HepG2 (cell line): ENCODE data around the gene FGF9. TPM values are rescaled to one million over a fixed set of nuclear protein-coding genes. Genes with fewer than 3 reads are reported as not detected.
A peak's percentile ranks its signal among the peaks of the same experiment; 100 is the strongest.

Experiments
- ATAC-seq: fragments of 200-7000 bp; cut with Tn5 transposase; 3 replicates; pipeline ENCODE4 v1.9.1; 2020; ENCODE audit warnings: mild to moderate bottlenecking, moderate library complexity
- BruUV-seq: library from RNA; stranded (reverse); fragments of 400-500 nt; replicated peaks from 2 replicates; lab custom pipeline; 2021; lab: Mats Ljungman, UMichigan
- CTCF ChIA-PET: fragments of 300-600 bp; formaldehyde crosslinking; extraction: SDS; loops from one replicate; lab custom pipeline; 2021; ENCODE audit warnings: low total read pairs, inconsistent platforms, low intra/inter-chr PET ratio; lab: Yijun Ruan, JAX
- POLR2A ChIA-PET: fragments of 350-600 bp; sonication (Branson Sonifier 250); formaldehyde crosslinking; loops from one replicate; lab custom pipeline; 2020; ENCODE audit warnings: antibody characterized with exemption, inconsistent platforms; lab: Yijun Ruan, JAX
- DNase-seq: peaks from one replicate; pipeline ENCODE4 v3.0.0-alpha.2; 2015; ENCODE audit warnings: low spot score
- FAIRE-seq: peaks from 3 replicates; lab custom pipeline; 2011; peaks lifted over from hg19 to GRCh38; lab: Jason Lieb, UNC
- H2AFZ ChIP-seq: one replicate; pipeline ENCODE4 v1.6.1; 2011; ENCODE audit warnings: low read length, inconsistent platforms
- H3K27ac ChIP-seq: fragments of 300-600 bp; 3 replicates; pipeline ENCODE4 v1.8.0; 2011; ENCODE audit warnings: mixed run types, mild to moderate bottlenecking, mixed read lengths, low read length, inconsistent platforms; ENCODE audit not compliant: insufficient read depth; ENCODE audit errors: extremely low read length
- H3K27me3 ChIP-seq, 2 experiments: fragments of 200-600 bp in 1 of 2; 2 replicates in 1 of 2; 3 replicates in 1 of 2; pipeline versions ENCODE4 v1.6.0 to v1.8.0; 2011; ENCODE audit warnings: low read length in 2 of 2, mild to moderate bottlenecking in 2 of 2, moderate library complexity in 2 of 2, inconsistent platforms in 1 of 2; ENCODE audit not compliant: insufficient read depth in 2 of 2, control insufficient read depth in 1 of 2
- H3K36me3 ChIP-seq, 2 experiments: fragments of 200-600 bp in 1 of 2; replicated peaks in 1 of 2; 2 replicates in 1 of 2; 3 replicates in 1 of 2; pipeline versions ENCODE4 v1.5.1 to v1.8.0; 2011; ENCODE audit warnings: low read length in 2 of 2, inconsistent platforms in 1 of 2; ENCODE audit not compliant: insufficient read depth in 2 of 2, control insufficient read depth in 1 of 2
- H3K4me1 ChIP-seq: 2 replicates; pipeline ENCODE4 v1.5.1; 2012; ENCODE audit warnings: low read length, inconsistent platforms; ENCODE audit not compliant: insufficient read depth
- H3K4me2 ChIP-seq: 2 replicates; pipeline ENCODE4 v1.6.0; 2011; ENCODE audit warnings: low read depth, low read length, inconsistent platforms
- H3K4me3 ChIP-seq, 3 experiments: fragments of 200-600 bp in 1 of 3; sonication (generic), shearing (Covaris generic) in 1 of 3; replicated peaks in 1 of 3; 2 replicates each; pipeline ENCODE4 v1.5.1; 2011 to 2016; ENCODE audit warnings: low read length in 3 of 3, inconsistent platforms in 2 of 3, low read depth in 2 of 3, mild to moderate bottlenecking in 2 of 3, control low read depth in 1 of 3, mixed read lengths in 1 of 3; ENCODE audit not compliant: insufficient read depth in 1 of 3
- H3K79me2 ChIP-seq: one replicate; pipeline ENCODE4 v1.6.1; 2011; ENCODE audit warnings: low read length, inconsistent platforms; ENCODE audit not compliant: insufficient read depth
- H3K9ac ChIP-seq: 2 replicates; pipeline ENCODE4 v1.6.0; 2011; ENCODE audit warnings: mild to moderate bottlenecking, low read depth, low read length, inconsistent platforms; ENCODE audit not compliant: insufficient read depth
- H3K9me3 ChIP-seq: 2 replicates; pipeline ENCODE4 v1.5.1; 2012; ENCODE audit warnings: mild to moderate bottlenecking, low read length
- H4K20me1 ChIP-seq: 2 replicates; pipeline ENCODE4 v1.6.0; 2011; ENCODE audit warnings: inconsistent platforms, mild to moderate bottlenecking, low read length, moderate library complexity; ENCODE audit not compliant: insufficient read depth
- AGO1 ChIP-seq: fragments of 200-400 bp; formaldehyde crosslinking; IDR thresholded peaks from 2 replicates; pipeline ENCODE4 v1.6.1; 2017; ENCODE audit warnings: mild to moderate bottlenecking, low read depth, low read length, moderate library complexity; ENCODE audit not compliant: poor library complexity, severe bottlenecking
- ATF1 ChIP-seq: IDR thresholded peaks from 2 replicates; pipeline ENCODE4 v1.6.1; 2016; ENCODE audit warnings: mild to moderate bottlenecking, control low read depth
- ATF3 ChIP-seq: sonication (generic); formaldehyde crosslinking; IDR thresholded peaks from 2 replicates; pipeline ENCODE4 v1.4.0; 2020; ENCODE audit warnings: missing genetic modification reagents
- FLYWCH1 ChIP-seq: sonication (generic); formaldehyde crosslinking; IDR thresholded peaks from 2 replicates; pipeline ENCODE4 v1.8.1; 2023; ENCODE audit warnings: mild to moderate bottlenecking, missing genetic modification reagents
- MAFG ChIP-seq: sonication (generic); formaldehyde crosslinking; IDR thresholded peaks from 2 replicates; pipeline ENCODE4 v1.5.1; 2020; ENCODE audit warnings: mild to moderate bottlenecking, missing genetic modification reagents
- MYNN ChIP-seq: sonication (generic); formaldehyde crosslinking; IDR thresholded peaks from 2 replicates; pipeline ENCODE4 v1.4.0; 2020; ENCODE audit warnings: mild to moderate bottlenecking, low read depth, missing genetic modification reagents
- NPAS2 ChIP-seq: sonication (generic); formaldehyde crosslinking; IDR thresholded peaks from 2 replicates; pipeline ENCODE4 v1.8.0; 2022; ENCODE audit warnings: mild to moderate bottlenecking, missing genetic modification reagents, borderline replicate concordance
- NR1H2 ChIP-seq: sonication (generic); formaldehyde crosslinking; IDR thresholded peaks from 2 replicates; pipeline ENCODE4 v1.8.1; 2022; ENCODE audit warnings: low read depth, missing genetic modification reagents, borderline replicate concordance
- PCBP1 ChIP-seq: fragments of 200-400 bp; formaldehyde crosslinking; IDR thresholded peaks from 2 replicates; pipeline ENCODE4 v1.6.1; 2017; ENCODE audit warnings: mild to moderate bottlenecking, low read depth, low read length, borderline replicate concordance
- RARG ChIP-seq: sonication (generic); formaldehyde crosslinking; IDR thresholded peaks from 2 replicates; pipeline ENCODE4 v1.4.0; 2020; ENCODE audit warnings: low read depth, mild to moderate bottlenecking, missing genetic modification reagents
- REL ChIP-seq: sonication (generic); formaldehyde crosslinking; conservative IDR thresholded peaks from 2 replicates; pipeline ENCODE4 v1.8.0; 2022; ENCODE audit warnings: mild to moderate bottlenecking, missing genetic modification reagents, moderate library complexity
- U2AF2 ChIP-seq: fragments of 200-400 bp; formaldehyde crosslinking; IDR thresholded peaks from 2 replicates; pipeline ENCODE4 v1.6.1; 2017; ENCODE audit warnings: low read depth, mild to moderate bottlenecking, low read length
- XRCC5 ChIP-seq: fragments of 200-400 bp; formaldehyde crosslinking; optimal IDR thresholded peaks from 2 replicates; pipeline ENCODE3; 2017; ENCODE audit warnings: mild to moderate bottlenecking, low read length
- ZNF605 ChIP-seq: sonication (generic); formaldehyde crosslinking; IDR thresholded peaks from 2 replicates; pipeline ENCODE4 v1.8.0; 2022; ENCODE audit warnings: mild to moderate bottlenecking, missing genetic modification reagents
- ZNF672 ChIP-seq: sonication (generic); formaldehyde crosslinking; IDR thresholded peaks from 2 replicates; pipeline ENCODE4 v1.8.1; 2022; ENCODE audit warnings: missing genetic modification reagents
- ZNF841 ChIP-seq: sonication (generic); formaldehyde crosslinking; IDR thresholded peaks from 2 replicates; pipeline ENCODE4 v1.8.1; 2023; ENCODE audit warnings: missing genetic modification reagents, borderline replicate concordance
- WGBS: methylation state at CpG from one replicate; pipeline ENCODE4 v1.1.6; 2017; ENCODE audit warnings: low lambda C conversion rate; 5-methylcytosine and 5-hydroxymethylcytosine counted together
- in situ Hi-C: cut with HindIII; loops from 2 replicates; pipeline ENCODE4 v1.10.0; 2017; ENCODE audit warnings: low pct_unique_long_range_greater_than_20kb; ENCODE audit not compliant: extremely low pct_ligation_motif_present
- intact Hi-C: fragments of 100-400 bp; cut with micrococcal nuclease; formaldehyde crosslinking; loops from one replicate; pipeline ENCODE4 v1.10.0; 2022; ENCODE audit not compliant: unreplicated experiment
- polyA plus RNA-seq, 8 experiments: library from polyadenylated mRNA; depleted of rRNA in 3 of 8; stranded (reverse) in 7 of 8; unstranded in 1 of 8; fragments of >200 nt; fragmentation: Illumina TruSeq in 4 of 8; extraction: Trizol in 4 of 8; gene quantifications; 2 replicates each; pipeline versions ENCODE4 v1.2.1 to v1.2.3, GENCODE V29; 2011 to 2016; ENCODE audit warnings: low read depth in 4 of 8, missing spikeins in 1 of 8, mixed read lengths in 1 of 8; ENCODE audit not compliant: insufficient read depth in 1 of 8
- total RNA-seq, 5 experiments: library from RNA; depleted of rRNA; stranded (reverse); fragments of >200 nt; fragmentation: Illumina TruSeq; extraction: Trizol; gene quantifications; 2 replicates each; pipeline ENCODE4 v1.2.3, GENCODE V29; 2016; ENCODE audit warnings: low read depth in 1 of 5
- TF ChIP-seq, protein P1 (sequence below): sonication (generic); formaldehyde crosslinking; IDR thresholded peaks from 2 replicates; pipeline ENCODE4 v1.8.0; 2022; ENCODE audit warnings: missing genetic modification reagents, mild to moderate bottlenecking, inconsistent platforms, borderline replicate concordance

The FGF9 gene
- total and polyA plus RNA-seq, 2 of the 13 experiments (the other 11 are each of a cell fraction or from before 2014, with no cell fraction given): not detected

GRCh38 chr13:21632196-21632595 lies 38.7 kb upstream of the FGF9 start:
- CTCF ChIA-PET: no interaction called here
- Histone ChIP-seq H3K79me2 (no peaks in the 10 kb centered on the region), H3K4me2 (no peak overlapping the region), H3K9me3 (no peaks in the 10 kb centered on the region), H3K4me3 (no peak overlapping the region), H2AFZ (no peak overlapping the region), H3K4me1 (peaks cover 11% of the 10 kb centered on the region), H3K27ac (no peak overlapping the region), H3K36me3 (no peaks in the 10 kb centered on the region), H3K9ac (no peak overlapping the region), H4K20me1 (no peaks in the 10 kb centered on the region), H3K27me3 (no peaks in the 10 kb centered on the region)
- TF ChIP-seq RARG (CRISPR knock-in tag) (no peak), ATF1 (CRISPR knock-in tag) (no peak), NPAS2 (CRISPR knock-in tag) (no peak), XRCC5 (no peak)
- ATAC-seq (no peak), FAIRE-seq (no peak), DNase-seq (no peak)
- BruUV-seq: no TSS peak
- in situ Hi-C loops (loop anchor here (25.0 kb wide), 1 partner anchor 655 kb away; no protein-coding TSS in a partner anchor), intact Hi-C loops (no loop called here)
- POLR2A ChIA-PET: no interaction called here

DNA sequence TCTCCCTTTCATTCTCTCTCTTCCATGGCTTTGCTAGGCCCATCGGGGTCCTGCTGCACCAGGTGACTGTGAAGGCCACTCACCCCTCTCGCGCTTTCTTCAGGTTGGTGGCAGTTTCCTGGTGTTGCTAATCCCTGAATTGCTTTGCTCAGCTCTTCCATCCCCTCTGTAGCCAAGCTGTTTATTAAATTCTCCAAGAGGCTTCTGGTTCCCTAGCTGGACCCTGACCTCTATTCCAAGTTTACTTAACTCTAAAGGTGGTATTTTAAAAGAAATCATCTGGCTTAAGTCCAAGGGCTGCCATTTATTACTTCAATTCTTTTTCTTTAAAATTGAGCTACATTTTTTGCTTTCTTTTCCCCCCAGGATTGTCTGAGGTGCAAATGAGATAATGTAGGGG lies 34.2 kb upstream of the FGF9 start:
- no peak for FAIRE-seq
- no peaks in the 10 kb centered on the region for H3K27me3 ChIP-seq
- peaks cover 21% of the 10 kb centered on the region for H3K4me1 ChIP-seq
- 0% methylated on average over 3 of the region's 3 CpGs for WGBS
- H3K27ac ChIP-seq: no peak overlapping the region
- intact Hi-C loops: loop anchor here (5.0 kb wide), 1 partner anchor 36 kb away; the partner anchor contains the start of gene FGF9
- H3K36me3 ChIP-seq: no peaks in the 10 kb centered on the region
- no peak; the same call in 2 of the 3 replicates for ATAC-seq
- CTCF ChIA-PET: no interaction called here
- H3K4me2 ChIP-seq: peak overlapping the region; percentile 44
- H3K9ac ChIP-seq: no peak overlapping the region
- H4K20me1 ChIP-seq: no peaks in the 10 kb centered on the region
- H3K4me3 ChIP-seq: no peak overlapping the region
- POLR2A ChIA-PET: no interaction called here
- H2AFZ ChIP-seq: no peak overlapping the region
- in situ Hi-C loops: loop anchor here (25.0 kb wide), 1 partner anchor 651 kb away; no protein-coding TSS in a partner anchor
- no peaks in the 10 kb centered on the region for H3K79me2 ChIP-seq
- TF ChIP-seq, protein P1, sequence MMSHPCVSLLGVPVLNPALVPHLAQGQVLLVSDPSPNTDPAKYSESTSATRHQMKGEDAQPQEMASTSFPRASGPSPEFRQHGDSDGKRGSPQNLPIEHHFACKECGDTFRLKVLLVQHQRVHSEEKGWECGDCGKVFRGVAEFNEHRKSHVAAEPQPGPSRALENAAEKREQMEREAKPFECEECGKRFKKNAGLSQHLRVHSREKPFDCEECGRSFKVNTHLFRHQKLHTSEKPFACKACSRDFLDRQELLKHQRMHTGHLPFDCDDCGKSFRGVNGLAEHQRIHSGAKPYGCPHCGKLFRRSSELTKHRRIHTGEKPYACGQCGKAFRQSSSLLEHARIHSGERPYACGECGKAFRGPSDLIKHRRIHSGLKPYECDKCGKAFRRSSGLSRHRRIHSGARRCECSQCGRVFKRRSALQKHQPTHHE (CRISPR knock-in tag): no peak
- no peak for TF ChIP-seq MYNN (CRISPR knock-in tag)
- TF ChIP-seq REL: no peak
- TF ChIP-seq ZNF605: no peak
- no peak for TF ChIP-seq PCBP1
- no peak for TF ChIP-seq AGO1
- TF ChIP-seq FLYWCH1 (CRISPR knock-in tag): no peak
- TF ChIP-seq NR1H2 (CRISPR knock-in tag): no peak
- no peak for TF ChIP-seq MAFG
- TF ChIP-seq ZNF672: no peak
- no peak for TF ChIP-seq ZNF841 (CRISPR knock-in tag)
- no peak for TF ChIP-seq ATF3
- no peak for TF ChIP-seq U2AF2
- no TSS peak for BruUV-seq
- H3K9me3 ChIP-seq: no peaks in the 10 kb centered on the region
- no peak for DNase-seq
